NCI-H774 (cell line): Measurements from ENCODE around the gene PPT2.
"Not testable (repeated sequence)": the region's sequence is repeated elsewhere in the genome, so short reads cannot be mapped to it uniquely, and the experiment has no call there.

ENCODE experiments used
- DNase-seq: peaks from one replicate; lab custom pipeline; 2025; lab: John Stamatoyannopoulos, UW

The PPT2 gene

GRCh38 chr6:32127717-32128592 is 26.0 kb upstream of the PPT2 start, which contains the start of gene ATF6B:
TSS of gene ATF6B (minus strand) at chr6:32128246. CDS start at chr6:32128207, 39 bp downstream.
- DNase-seq, result peak; percentile 98

DNA sequence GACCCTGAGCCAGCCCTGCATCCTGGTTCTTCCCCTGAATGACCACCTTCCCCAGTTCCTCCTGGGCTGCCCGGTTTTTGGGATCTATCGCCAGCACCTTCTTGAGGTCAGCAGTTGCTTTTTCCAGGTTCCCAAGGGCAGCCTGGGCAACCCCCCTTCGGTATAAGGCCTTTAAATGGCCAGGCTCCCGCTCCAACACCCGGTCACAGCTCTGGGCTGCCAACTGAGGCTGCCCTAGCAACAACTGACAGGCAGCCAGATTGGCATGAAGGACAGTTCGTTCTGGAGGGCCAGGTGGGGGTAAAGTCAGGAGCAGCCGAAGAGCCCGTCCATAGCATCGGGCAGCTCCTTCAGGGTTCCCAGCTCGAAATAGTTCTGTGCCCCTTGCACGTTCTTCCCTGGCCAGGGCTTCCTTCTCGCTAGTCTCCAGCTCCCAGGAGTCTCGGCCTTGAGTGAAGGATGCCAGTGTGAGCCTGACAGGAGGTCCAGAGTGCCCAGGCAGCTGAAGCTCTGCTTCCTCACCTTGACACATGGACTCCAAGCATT is 25.1 kb upstream of the PPT2 start:
- DNase-seq, result no peak

DNA sequence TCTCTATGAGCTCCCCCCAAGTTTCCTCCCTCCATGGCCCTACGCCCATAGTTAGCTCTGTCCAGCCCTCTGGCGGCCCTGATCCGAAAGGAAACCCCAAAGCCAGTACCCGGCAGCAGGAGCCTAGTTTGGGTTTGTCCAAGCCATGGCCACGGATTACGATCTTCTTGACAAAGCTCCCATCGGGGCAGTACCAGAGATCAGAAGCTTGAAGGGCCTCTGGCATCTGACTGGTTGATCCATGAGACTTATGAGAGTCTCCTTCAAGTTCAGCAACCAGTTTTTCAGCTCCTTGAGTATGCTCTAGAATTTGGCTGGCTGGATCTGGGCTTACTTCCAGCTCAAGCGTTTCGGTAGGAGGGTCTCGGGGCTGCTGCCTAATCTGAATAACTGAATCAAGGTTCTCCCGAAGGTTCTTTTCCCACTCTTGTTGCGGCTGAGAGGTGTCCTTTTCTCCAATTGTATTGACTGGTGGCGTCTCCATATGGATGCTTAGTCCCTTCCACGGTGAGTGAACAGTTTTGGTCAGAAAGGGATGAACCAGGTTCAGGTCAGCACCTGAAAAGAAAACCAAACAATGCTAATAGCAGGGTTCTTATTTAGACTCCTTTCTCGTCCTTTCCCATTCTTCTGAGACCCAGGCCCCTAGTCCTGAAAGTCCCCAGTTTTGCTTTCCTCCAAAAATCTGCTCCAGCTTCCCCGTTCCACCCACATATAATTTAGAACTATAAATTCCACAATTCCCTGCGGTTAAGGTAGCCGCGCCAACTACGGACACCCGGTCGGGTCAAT is 24.4 kb upstream of the PPT2 start:
- DNase-seq, result no peak

DNA sequence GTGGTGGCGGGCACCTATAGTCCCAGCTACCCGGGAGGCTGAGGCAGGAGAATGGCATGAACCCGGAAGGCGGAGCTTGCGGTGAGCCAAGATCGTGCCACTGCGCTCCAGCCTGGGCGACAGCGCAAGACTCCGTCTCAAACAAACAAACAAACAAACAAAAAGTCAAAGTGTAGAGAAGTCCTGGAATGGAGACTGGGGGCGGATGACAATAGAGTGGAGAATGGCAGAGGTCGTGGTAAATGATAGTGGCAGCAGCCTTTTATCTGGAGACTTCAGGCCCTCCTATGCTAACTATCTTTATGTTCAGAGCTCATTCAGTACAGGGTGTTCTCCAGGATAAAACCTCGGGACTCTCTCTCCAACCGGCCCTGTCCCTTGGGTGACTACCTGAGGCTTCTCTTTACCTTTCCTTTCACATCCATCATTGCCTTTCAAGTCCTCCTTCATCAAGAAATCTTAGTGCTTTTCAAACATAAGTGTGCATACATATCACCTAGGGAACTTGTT is 22.4 kb upstream of the PPT2 start:
- no peak for DNase-seq

GRCh38 chr6:32132110-32132509 is 21.8 kb upstream of the PPT2 start:
- DNase-seq, result no peak

- DNase-seq, result no peak
These were observed 20.2 kb upstream of the PPT2 start for GRCh38 chr6:32133786-32134185.

DNA sequence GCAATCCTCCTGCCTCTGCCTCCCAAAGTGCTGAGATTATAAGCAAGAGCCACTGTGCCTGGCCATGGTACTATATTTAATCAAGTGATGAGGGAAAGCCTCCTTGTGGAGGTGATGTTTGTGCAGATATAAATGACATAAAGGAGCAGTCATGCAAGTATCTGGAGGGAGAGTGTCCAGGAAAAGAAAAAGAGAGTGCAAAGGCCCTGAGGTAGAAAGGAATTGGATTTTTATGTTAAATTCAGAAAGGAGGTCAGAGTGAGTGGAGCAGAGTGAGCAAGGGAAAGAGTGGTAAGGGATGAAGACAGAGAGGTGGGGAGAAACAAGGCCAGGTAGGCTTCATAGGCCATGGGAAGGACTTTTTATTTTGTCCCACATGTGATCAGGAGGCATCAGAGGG is 16.5 kb upstream of the PPT2 start:
- DNase-seq, result no peak

- DNase-seq, result no peak
These were observed 14.4 kb upstream of the PPT2 start for GRCh38 chr6:32139590-32139989.

DNA sequence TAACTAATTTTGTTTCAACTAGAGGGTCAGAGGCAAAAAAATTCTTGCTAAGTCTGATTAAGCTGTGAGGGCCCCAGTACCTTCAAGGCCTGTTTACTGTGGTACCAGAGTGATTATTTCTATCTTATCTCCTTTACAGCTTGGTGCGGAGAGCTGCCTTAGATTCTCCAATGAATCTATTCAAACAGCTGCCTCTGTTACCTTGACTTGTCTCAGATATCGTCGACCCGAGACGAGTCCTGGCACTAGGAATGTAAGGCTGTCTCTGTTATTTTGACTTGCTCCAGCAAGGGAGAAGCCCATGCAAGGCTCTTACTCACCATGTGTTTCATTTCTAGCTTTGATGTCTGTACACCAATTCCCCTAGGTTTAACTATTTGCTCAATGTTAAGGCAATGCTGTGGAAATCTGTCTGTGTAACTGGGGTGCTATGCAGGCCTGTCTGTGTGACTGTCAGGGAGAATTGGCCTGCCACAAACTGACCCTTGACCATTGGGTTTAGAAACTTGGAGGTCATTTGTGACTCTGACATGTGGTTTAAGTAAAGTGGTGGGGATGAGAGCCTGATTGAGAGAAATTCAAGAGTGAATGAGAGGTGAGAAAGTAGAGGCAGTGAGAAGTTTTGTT is 13.4 kb upstream of the PPT2 start:
- DNase-seq, result no peak

GRCh38 chr6:32144238-32144637 is 9.7 kb upstream of the PPT2 start:
- not testable (repeated sequence) for DNase-seq

DNA sequence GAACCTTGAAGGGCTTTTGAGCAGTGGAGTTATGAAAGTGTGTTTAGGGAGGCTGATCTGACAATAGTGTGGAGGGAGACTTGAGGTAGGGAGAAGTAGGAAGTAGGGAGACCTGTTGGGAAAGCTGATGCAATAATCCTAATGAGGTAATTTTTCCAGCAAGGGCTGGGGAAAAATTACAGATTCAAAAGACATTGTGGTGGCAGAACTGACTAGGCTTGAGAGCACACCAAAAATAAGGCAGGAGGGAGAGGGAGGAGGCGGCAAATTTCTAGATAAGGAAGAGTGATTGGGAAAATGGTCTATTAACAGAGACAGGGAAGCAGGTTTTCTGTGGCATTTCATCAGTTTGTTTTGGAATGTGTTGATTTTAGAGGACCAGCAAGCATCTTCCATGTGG is 7.7 kb upstream of the PPT2 start:
- no peak for DNase-seq

- DNase-seq, result no peak
These were observed 7.3 kb upstream of the PPT2 start for GRCh38 chr6:32146687-32147086.

DNA sequence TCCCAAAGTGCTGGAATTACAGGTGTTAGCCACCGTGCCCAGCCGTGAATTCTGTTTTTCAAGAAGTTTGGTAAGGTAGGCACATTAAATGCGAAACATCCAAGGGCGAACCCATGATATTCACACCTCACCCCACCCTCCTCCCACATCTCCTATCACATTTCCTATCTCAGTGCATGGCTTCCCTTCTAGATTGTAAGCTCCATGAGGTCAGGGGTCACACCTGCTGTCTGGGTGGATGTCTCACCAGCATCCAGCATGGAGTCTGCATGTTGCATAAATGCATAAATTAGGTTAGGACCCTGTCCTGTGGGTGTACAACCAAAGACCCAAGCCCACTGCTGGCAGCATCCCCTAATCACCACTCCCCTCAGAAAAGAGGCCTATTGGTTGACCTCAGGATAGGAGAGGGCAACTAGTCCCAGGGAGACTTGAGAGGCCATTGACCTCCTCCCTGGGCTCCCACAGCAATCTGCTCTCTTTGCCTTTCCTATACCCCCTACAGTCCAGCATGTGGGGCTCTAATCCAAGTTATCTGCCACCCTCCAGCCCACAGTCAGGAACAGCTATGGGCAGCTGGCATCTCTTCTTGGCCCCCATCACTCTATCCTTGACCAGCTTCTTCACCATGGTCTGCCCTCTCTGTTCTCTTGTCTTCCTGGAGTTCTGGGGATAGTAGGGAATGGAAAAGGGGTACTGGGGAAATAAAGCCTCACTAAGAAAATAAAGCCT is 6.4 kb upstream of the PPT2 start:
- DNase-seq, result no peak

DNA sequence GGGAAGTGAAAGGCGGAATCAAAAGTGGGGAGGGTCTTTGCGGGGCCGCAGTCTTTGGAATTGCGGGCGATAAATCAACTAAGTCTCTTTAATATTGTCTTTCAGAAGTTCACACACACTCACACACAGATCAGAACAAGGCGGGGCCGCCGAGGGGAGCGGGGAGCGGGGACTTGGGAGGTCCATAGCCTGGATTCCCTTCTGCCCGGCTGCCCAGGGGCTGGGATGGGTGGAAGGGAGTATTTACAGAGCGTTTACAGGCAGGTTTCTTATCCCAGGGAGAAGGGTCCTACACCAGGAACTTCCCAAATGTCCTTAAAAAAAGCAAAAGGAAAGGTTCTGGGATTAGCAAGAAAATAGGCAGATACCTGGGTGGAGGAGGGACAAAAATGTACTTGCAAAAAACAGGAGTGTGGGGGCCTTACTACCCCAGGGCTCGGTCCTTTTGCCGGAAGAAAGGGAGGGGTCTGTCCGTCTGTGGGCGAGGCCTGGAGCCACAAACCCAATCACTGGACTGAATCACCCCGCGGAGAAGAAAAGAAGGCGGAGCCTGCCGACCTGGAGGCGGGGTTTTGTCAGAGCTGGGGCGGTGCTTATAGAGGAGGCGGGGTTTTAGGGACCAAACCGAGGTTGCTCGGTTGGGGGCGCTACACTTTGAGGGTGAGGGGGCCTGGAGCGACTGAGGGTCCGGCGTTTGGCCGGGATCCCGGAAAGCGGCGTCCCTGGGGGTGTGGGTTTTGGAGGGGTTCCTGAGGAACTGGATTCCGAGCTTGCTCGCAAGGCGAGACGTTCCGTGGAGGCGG is 5.5 kb upstream of the PPT2 start:
- DNase-seq, result no peak

DNA sequence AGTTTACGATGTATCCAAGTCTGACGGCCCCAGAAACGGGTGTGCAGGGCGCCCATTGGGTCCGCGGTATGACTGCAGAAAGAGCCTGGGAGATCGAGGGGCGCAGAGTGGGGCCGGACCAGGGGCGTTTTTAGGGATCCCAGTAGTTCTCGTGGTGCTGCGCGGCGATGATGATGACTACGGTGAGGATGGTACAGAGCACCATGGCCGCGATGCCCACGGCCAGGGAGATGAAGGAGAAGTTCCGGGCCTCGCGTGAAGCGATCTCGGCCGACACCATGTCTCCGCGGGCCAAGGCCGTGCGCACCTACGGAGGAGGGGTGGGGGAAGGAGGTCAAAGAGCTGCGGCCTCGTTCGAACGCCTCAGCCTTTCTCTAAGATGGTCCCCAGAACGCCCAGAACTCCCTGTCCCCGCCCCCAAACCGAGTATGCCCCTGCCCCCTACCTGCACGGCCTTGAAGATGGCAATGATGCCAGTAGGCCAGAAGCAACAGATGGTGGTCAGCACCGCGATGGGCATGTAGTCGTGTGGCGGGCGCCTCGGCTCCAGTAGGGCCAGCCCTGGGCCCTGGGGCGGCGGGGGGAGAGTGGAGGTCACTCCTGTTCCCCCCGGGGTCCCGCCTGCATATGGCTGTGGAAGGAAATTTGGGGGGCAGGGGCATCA is 4.7 kb upstream of the PPT2 start:
- DNase-seq, result no peak

DNA sequence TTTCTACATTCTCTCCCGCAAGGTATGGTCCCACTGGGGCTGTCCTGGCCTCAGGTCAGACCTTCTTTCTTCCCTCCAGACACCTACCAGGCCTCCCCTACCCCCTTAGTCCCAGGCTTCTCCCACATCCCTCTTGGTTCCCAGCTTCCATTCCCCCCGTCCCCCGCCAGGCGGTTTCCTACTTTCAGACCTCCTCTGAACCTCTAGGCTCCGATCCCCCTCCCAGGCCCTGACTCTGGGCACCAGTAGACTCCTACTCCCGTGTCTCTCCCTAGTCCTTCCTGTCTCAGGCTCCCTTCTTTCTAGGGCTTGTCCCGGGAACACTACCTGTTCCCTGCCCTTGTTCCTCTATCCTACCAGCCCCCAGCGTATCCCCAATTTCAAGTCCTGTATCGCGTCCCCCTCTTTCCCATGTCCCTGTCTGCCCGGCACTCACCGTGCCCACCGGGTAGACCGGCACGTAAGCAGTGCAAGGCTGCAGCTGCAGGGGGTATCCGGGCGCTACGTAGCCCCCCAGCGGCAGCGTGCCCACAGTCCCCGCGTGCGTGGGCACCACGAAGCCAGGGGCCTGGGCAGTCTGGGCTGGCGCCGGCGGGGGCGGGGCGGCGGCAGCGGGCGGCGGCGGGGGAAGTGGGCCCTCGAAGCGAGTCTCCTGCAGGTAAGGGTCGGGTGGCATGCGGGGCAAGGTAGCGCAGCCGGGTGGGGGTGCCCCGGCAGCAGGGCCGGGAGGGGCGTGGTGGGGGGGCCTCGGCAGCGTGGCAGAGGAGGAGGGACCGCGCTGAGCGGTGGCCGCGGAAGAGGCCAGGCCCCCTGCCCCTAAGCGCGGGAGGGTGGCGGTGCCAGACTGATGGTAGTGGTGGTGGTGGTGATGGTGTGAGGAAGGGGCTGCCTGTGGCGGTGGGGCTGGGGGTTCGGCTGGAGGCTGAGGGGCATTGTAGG is 3.7 kb upstream of the PPT2 start:
- DNase-seq, result no peak

- no peak for DNase-seq
These were observed 2.6 kb upstream of the PPT2 start for GRCh38 chr6:32151181-32151862.
